Activated naive CD8-positive, alpha-beta T cell (primary cell): Measurements from ENCODE around the gene SCYGR3.
"Not testable (repeated sequence)": the region's sequence is repeated elsewhere in the genome, so short reads cannot be mapped to it uniquely, and the experiment has no call there.

ENCODE experiments used
- H3K27ac Mint-ChIP-seq: one replicate; pipeline ENCODE4 v1.8.0; 2021; ENCODE audit warnings: mixed read lengths
- H3K27me3 Mint-ChIP-seq: one replicate; pipeline ENCODE4 v1.8.0; 2021; ENCODE audit warnings: mixed read lengths
- H3K36me3 Mint-ChIP-seq: one replicate; pipeline ENCODE4 v1.8.0; 2021; ENCODE audit warnings: mixed read lengths
- H3K4me1 Mint-ChIP-seq: one replicate; pipeline ENCODE4 v1.8.0; 2021; ENCODE audit warnings: low read depth, mixed read lengths
- H3K4me3 Mint-ChIP-seq: one replicate; pipeline ENCODE4 v1.8.0; 2021; ENCODE audit warnings: mild to moderate bottlenecking, mixed read lengths
- H3K9me3 Mint-ChIP-seq: one replicate; pipeline ENCODE4 v1.8.0; 2021; ENCODE audit warnings: low read depth, mixed read lengths

SCYGR3 gene

GRCh38 chr2:227598835-227599503, 15.7 kb downstream of the SCYGR3 start, which contains the start of gene SCYGR2:
Gene SCYGR2 (plus strand): TSS chr2:227598893. CDS start chr2:227598893, 0 bp downstream.
- H3K4me3 Mint-ChIP-seq, H3K27ac Mint-ChIP-seq, H3K36me3 Mint-ChIP-seq: not testable (repeated sequence)

GRCh38 chr2:227597998-227598397, 16.6 kb downstream of the SCYGR3 start:
- Mint-ChIP-seq H3K27ac (no peak overlapping the region), H3K36me3 (no peaks in the 10 kb centered on the region), H3K9me3 (no peaks in the 10 kb centered on the region), H3K4me1 (no peaks in the 10 kb centered on the region), H3K4me3 (no peak overlapping the region), H3K27me3 (peaks cover 23% of the 10 kb centered on the region)

More at GRCh38 chr2:227598835-227599503, 15.7 kb downstream of the SCYGR3 start, which contains the start of gene SCYGR2:
- not testable (repeated sequence) for H3K9me3 Mint-ChIP-seq, H3K4me1 Mint-ChIP-seq
- peaks cover 21% of the 10 kb centered on the region for H3K27me3 Mint-ChIP-seq

- no peaks in the 10 kb centered on the region for H3K9me3 Mint-ChIP-seq
- no peaks in the 10 kb centered on the region for H3K4me1 Mint-ChIP-seq
- no peak overlapping the region for H3K27ac Mint-ChIP-seq
- peaks cover 27% of the 10 kb centered on the region for H3K27me3 Mint-ChIP-seq
- H3K36me3 Mint-ChIP-seq, result no peaks in the 10 kb centered on the region
- H3K4me3 Mint-ChIP-seq, result no peak overlapping the region
Observed at GRCh38 chr2:227597036-227597435, 17.6 kb downstream of the SCYGR3 start.

GRCh38 chr2:227595797-227596196, 18.8 kb downstream of the SCYGR3 start:
- H3K4me1 Mint-ChIP-seq, result no peaks in the 10 kb centered on the region
- H3K9me3 Mint-ChIP-seq, result no peaks in the 10 kb centered on the region
- peaks cover 2% of the 10 kb centered on the region for H3K36me3 Mint-ChIP-seq
- no peak overlapping the region for H3K4me3 Mint-ChIP-seq
- peaks cover 26% of the 10 kb centered on the region for H3K27me3 Mint-ChIP-seq
- no peak overlapping the region for H3K27ac Mint-ChIP-seq

GRCh38 chr2:227592694-227593387, 21.8 kb downstream of the SCYGR3 start:
- H3K9me3 Mint-ChIP-seq, result no peaks in the 10 kb centered on the region
- no peak overlapping the region for H3K27ac Mint-ChIP-seq
- H3K27me3 Mint-ChIP-seq, result peaks cover 31% of the 10 kb centered on the region
- peaks cover 4% of the 10 kb centered on the region for H3K36me3 Mint-ChIP-seq
- H3K4me3 Mint-ChIP-seq, result no peak overlapping the region
- no peaks in the 10 kb centered on the region for H3K4me1 Mint-ChIP-seq

GRCh38 chr2:227582369-227582768, 32.3 kb downstream of the SCYGR3 start:
- H3K4me1 Mint-ChIP-seq, result no peaks in the 10 kb centered on the region
- H3K36me3 Mint-ChIP-seq, result peaks cover 12% of the 10 kb centered on the region
- no peak overlapping the region for H3K27ac Mint-ChIP-seq
- H3K4me3 Mint-ChIP-seq, result no peak overlapping the region
- H3K9me3 Mint-ChIP-seq, result peaks cover 12% of the 10 kb centered on the region
- H3K27me3 Mint-ChIP-seq, result peaks cover 29% of the 10 kb centered on the region

GRCh38 chr2:227579791-227580190, 34.8 kb downstream of the SCYGR3 start:
- Mint-ChIP-seq H3K9me3 (peaks cover 12% of the 10 kb centered on the region), H3K4me1 (no peaks in the 10 kb centered on the region), H3K36me3 (peaks cover 12% of the 10 kb centered on the region), H3K27ac (no peak overlapping the region), H3K4me3 (no peak overlapping the region), H3K27me3 (peaks cover 26% of the 10 kb centered on the region)

GRCh38 chr2:227578642-227579041, 36.0 kb downstream of the SCYGR3 start:
- H3K9me3 Mint-ChIP-seq, result peaks cover 12% of the 10 kb centered on the region

GRCh38 chr2:227577555-227577954, 37.1 kb downstream of the SCYGR3 start:
- H3K9me3 Mint-ChIP-seq, result peaks cover 8% of the 10 kb centered on the region
- H3K27ac Mint-ChIP-seq, result no peak overlapping the region
- H3K4me1 Mint-ChIP-seq, result no peaks in the 10 kb centered on the region
- peaks cover 16% of the 10 kb centered on the region for H3K27me3 Mint-ChIP-seq
- peaks cover 9% of the 10 kb centered on the region for H3K36me3 Mint-ChIP-seq
- H3K4me3 Mint-ChIP-seq, result no peak overlapping the region

More at GRCh38 chr2:227578642-227579041, 36.0 kb downstream of the SCYGR3 start:
- H3K4me3 Mint-ChIP-seq, result no peak overlapping the region
- no peaks in the 10 kb centered on the region for H3K4me1 Mint-ChIP-seq
- peaks cover 19% of the 10 kb centered on the region for H3K27me3 Mint-ChIP-seq
- peaks cover 12% of the 10 kb centered on the region for H3K36me3 Mint-ChIP-seq
- H3K27ac Mint-ChIP-seq, result no peak overlapping the region

GRCh38 chr2:227576812-227577211, 37.8 kb downstream of the SCYGR3 start:
- H3K4me1 Mint-ChIP-seq, result no peaks in the 10 kb centered on the region
- peaks cover 3% of the 10 kb centered on the region for H3K36me3 Mint-ChIP-seq
- H3K27me3 Mint-ChIP-seq, result peaks cover 10% of the 10 kb centered on the region
- no peak overlapping the region for H3K4me3 Mint-ChIP-seq
- no peak overlapping the region for H3K27ac Mint-ChIP-seq
- H3K9me3 Mint-ChIP-seq, result peaks cover 2% of the 10 kb centered on the region

GRCh38 chr2:227576110-227576509, 38.5 kb downstream of the SCYGR3 start:
- peaks cover 6% of the 10 kb centered on the region for H3K27me3 Mint-ChIP-seq
- peaks cover under 1% of the 10 kb centered on the region for H3K36me3 Mint-ChIP-seq
- H3K4me1 Mint-ChIP-seq, result peaks cover 2% of the 10 kb centered on the region
- no peaks in the 10 kb centered on the region for H3K9me3 Mint-ChIP-seq
- no peak overlapping the region for H3K4me3 Mint-ChIP-seq
- H3K27ac Mint-ChIP-seq, result no peak overlapping the region

GRCh38 chr2:227570615-227571014, 44.0 kb downstream of the SCYGR3 start:
- peak overlapping the region; percentile 50 for H3K27ac Mint-ChIP-seq

GRCh38 chr2:227568852-227569169, 45.8 kb downstream of the SCYGR3 start:
- Mint-ChIP-seq H3K27ac (no peak overlapping the region), H3K27me3 (no peaks in the 10 kb centered on the region), H3K4me3 (no peak overlapping the region), H3K9me3 (no peaks in the 10 kb centered on the region), H3K36me3 (no peaks in the 10 kb centered on the region), H3K4me1 (peaks cover 10% of the 10 kb centered on the region)

More at GRCh38 chr2:227570615-227571014, 44.0 kb downstream of the SCYGR3 start:
- H3K9me3 Mint-ChIP-seq, result no peaks in the 10 kb centered on the region
- no peak overlapping the region for H3K4me3 Mint-ChIP-seq
- H3K4me1 Mint-ChIP-seq, result peaks cover 10% of the 10 kb centered on the region
- no peaks in the 10 kb centered on the region for H3K36me3 Mint-ChIP-seq
- H3K27me3 Mint-ChIP-seq, result no peaks in the 10 kb centered on the region

- peaks cover 3% of the 10 kb centered on the region for H3K36me3 Mint-ChIP-seq
- H3K27me3 Mint-ChIP-seq, result no peaks in the 10 kb centered on the region
- H3K27ac Mint-ChIP-seq, result peak overlapping the region; percentile 58
- H3K9me3 Mint-ChIP-seq, result no peaks in the 10 kb centered on the region
- no peak overlapping the region for H3K4me3 Mint-ChIP-seq
- H3K4me1 Mint-ChIP-seq, result peaks cover 8% of the 10 kb centered on the region
Observed at GRCh38 chr2:227566012-227566411, 48.6 kb downstream of the SCYGR3 start.

- H3K27me3 Mint-ChIP-seq, result no peaks in the 10 kb centered on the region
- H3K27ac Mint-ChIP-seq, result peak overlapping the region; percentile 30
- H3K9me3 Mint-ChIP-seq, result no peaks in the 10 kb centered on the region
- H3K36me3 Mint-ChIP-seq, result peaks cover 3% of the 10 kb centered on the region
- H3K4me1 Mint-ChIP-seq, result peaks cover 5% of the 10 kb centered on the region
- no peak overlapping the region for H3K4me3 Mint-ChIP-seq
Observed at GRCh38 chr2:227565080-227565479, 49.6 kb downstream of the SCYGR3 start.
